Muscle of arm (tissue), 12 donors: ENCODE data around the gene TTLL9. TPM values are rescaled to one million over a fixed set of nuclear protein-coding genes. Genes with fewer than 3 reads are reported as not detected.

Experiments
- DNase-seq: peaks from one replicate; pipeline ENCODE4 v3.0.0-alpha.2; 2013
- polyA plus RNA-seq, 12 donors: library from polyadenylated mRNA; unstranded; fragments of 120-200 nt; gene quantifications; one replicate each; pipeline ENCODE4 v1.2.1, GENCODE V29; 2013; ENCODE audit not compliant: insufficient read length in 12 of 12

TTLL9 gene
- polyA plus RNA-seq, 12 donors, result 0.18 to 0.47 (median 0.38) TPM; not detected in 5

- DNase-seq, result no peak
Measured at GRCh38 chr20:31836853-31837608, 33.4 kb upstream of the TTLL9 start.

- no peak for DNase-seq
Measured at GRCh38 chr20:31837896-31838397, 32.5 kb upstream of the TTLL9 start.

GRCh38 chr20:31838646-31839292 is 31.7 kb upstream of the TTLL9 start:
- no peak for DNase-seq

- DNase-seq, result no peak
Measured at GRCh38 chr20:31839782-31840487, 30.5 kb upstream of the TTLL9 start.

- DNase-seq, result no peak
Measured at GRCh38 chr20:31840906-31841816, 29.3 kb upstream of the TTLL9 start.

GRCh38 chr20:31841928-31842327 is 28.5 kb upstream of the TTLL9 start:
- DNase-seq, result no peak

GRCh38 chr20:31842471-31843157 is 27.8 kb upstream of the TTLL9 start:
- no peak for DNase-seq

- DNase-seq, result no peak
Measured at GRCh38 chr20:31843288-31843687, 27.1 kb upstream of the TTLL9 start.

- no peak for DNase-seq
Measured at GRCh38 chr20:31843881-31844280, 26.6 kb upstream of the TTLL9 start.

GRCh38 chr20:31844737-31845299 is 25.6 kb upstream of the TTLL9 start:
- DNase-seq, result no peak

- no peak for DNase-seq
Measured at GRCh38 chr20:31845300-31845863, 25.1 kb upstream of the TTLL9 start, which contains the start of gene FOXS1. TSS of gene FOXS1 (minus strand) at chr20:31845604. CDS start at chr20:31845542, 62 bp downstream.

GRCh38 chr20:31846793-31847138 is 23.7 kb upstream of the TTLL9 start:
- no peak for DNase-seq

- no peak for DNase-seq
Measured at GRCh38 chr20:31848088-31848999, 22.1 kb upstream of the TTLL9 start.

GRCh38 chr20:31849306-31849930 is 21.0 kb upstream of the TTLL9 start:
- DNase-seq, result no peak

GRCh38 chr20:31851240-31851955 is 19.0 kb upstream of the TTLL9 start:
- DNase-seq, result no peak

- no peak for DNase-seq
Measured at GRCh38 chr20:31853481-31853880, 17.0 kb upstream of the TTLL9 start.

- no peak for DNase-seq
Measured at GRCh38 chr20:31856516-31856915, 13.9 kb upstream of the TTLL9 start.
